ENCODE data around the gene TXNRD1. TPM values are rescaled to one million over a fixed set of nuclear protein-coding genes. Genes with fewer than 3 reads are reported as not detected.

The TXNRD1 gene
- total RNA-seq, 1 donor: 502 TPM

GRCh38 chr12:104276273-104277131 lies 60.9 kb downstream of the TXNRD1 start:
- Histone ChIP-seq H3K27me3 (ENCODE audit: insufficient read depth, low read length) (no peaks in the 10 kb centered on the region), H3K79me2 (ENCODE audit: insufficient read depth, low read length) (no peaks in the 10 kb centered on the region), H4K20me1 (ENCODE audit: insufficient read depth, low read length) (no peaks in the 10 kb centered on the region), H3K27ac (ENCODE audit: low read depth, low read length) (peak overlapping the region; percentile 18), H3K4me1 (ENCODE audit: insufficient read depth, low read length) (peaks cover 31% of the 10 kb centered on the region), H3K4me2 (ENCODE audit: insufficient read depth, low read length) (peak overlapping the region; percentile 52), H3K9me3 (ENCODE audit: low read depth, low read length) (no peaks in the 10 kb centered on the region), H2AFZ (ENCODE audit: low read length) (peak overlapping the region; percentile 60), H3K36me3 (ENCODE audit: insufficient read depth, low read length) (no peaks in the 10 kb centered on the region), H3K4me3 (ENCODE audit: insufficient read depth, low read length) (peak overlapping the region; percentile 10)
- TF ChIP-seq CTCF (IDR thresholded peaks at IDR 0.05; ENCODE audit: extremely low read depth, low read depth, low read length): no peak
- DNase-seq (ENCODE audit: insufficient read length, low spot score, missing footprints): no peak

GRCh38 chr12:104279164-104279563 lies 63.6 kb downstream of the TXNRD1 start:
- Histone ChIP-seq H3K79me2 (ENCODE audit: insufficient read depth, low read length) (no peaks in the 10 kb centered on the region), H3K4me2 (ENCODE audit: insufficient read depth, low read length) (peak overlapping the region; percentile 35), H2AFZ (ENCODE audit: low read length) (peak overlapping the region; percentile 71), H3K4me1 (ENCODE audit: insufficient read depth, low read length) (peaks cover 42% of the 10 kb centered on the region), H3K36me3 (ENCODE audit: insufficient read depth, low read length) (no peaks in the 10 kb centered on the region), H3K27ac (ENCODE audit: low read depth, low read length) (peak overlapping the region; percentile 47), H3K9me3 (ENCODE audit: low read depth, low read length) (no peaks in the 10 kb centered on the region), H4K20me1 (ENCODE audit: insufficient read depth, low read length) (no peaks in the 10 kb centered on the region), H3K4me3 (ENCODE audit: insufficient read depth, low read length) (peak overlapping the region; percentile 22), H3K27me3 (ENCODE audit: insufficient read depth, low read length) (no peaks in the 10 kb centered on the region)
- no peak for DNase-seq (ENCODE audit: insufficient read length, low spot score, missing footprints)
- TF ChIP-seq CTCF (IDR thresholded peaks at IDR 0.05; ENCODE audit: extremely low read depth, low read depth, low read length): no peak

GRCh38 chr12:104280111-104280510 lies 64.5 kb downstream of the TXNRD1 start:
- Histone ChIP-seq H3K9me3 (ENCODE audit: low read depth, low read length) (no peaks in the 10 kb centered on the region), H3K27me3 (ENCODE audit: insufficient read depth, low read length) (no peaks in the 10 kb centered on the region), H3K79me2 (ENCODE audit: insufficient read depth, low read length) (no peaks in the 10 kb centered on the region), H3K4me3 (ENCODE audit: insufficient read depth, low read length) (peak overlapping the region; percentile 11), H3K4me1 (ENCODE audit: insufficient read depth, low read length) (peaks cover 42% of the 10 kb centered on the region), H3K4me2 (ENCODE audit: insufficient read depth, low read length) (peak overlapping the region; percentile 56), H4K20me1 (ENCODE audit: insufficient read depth, low read length) (no peaks in the 10 kb centered on the region), H3K36me3 (ENCODE audit: insufficient read depth, low read length) (no peaks in the 10 kb centered on the region), H2AFZ (ENCODE audit: low read length) (peak overlapping the region; percentile 20), H3K27ac (ENCODE audit: low read depth, low read length) (peak overlapping the region; percentile 83)
- DNase-seq (ENCODE audit: insufficient read length, low spot score, missing footprints): no peak
- no peak for TF ChIP-seq CTCF (IDR thresholded peaks at IDR 0.05; ENCODE audit: extremely low read depth, low read depth, low read length)

GRCh38 chr12:104280717-104281458 lies 65.3 kb downstream of the TXNRD1 start:
- DNase-seq (ENCODE audit: insufficient read length, low spot score, missing footprints): peak; percentile 90
- Histone ChIP-seq H3K4me2 (ENCODE audit: insufficient read depth, low read length) (peak overlapping the region; percentile 56), H3K9me3 (ENCODE audit: low read depth, low read length) (no peaks in the 10 kb centered on the region), H3K36me3 (ENCODE audit: insufficient read depth, low read length) (no peaks in the 10 kb centered on the region), H2AFZ (ENCODE audit: low read length) (no peak overlapping the region), H3K27me3 (ENCODE audit: insufficient read depth, low read length) (no peaks in the 10 kb centered on the region), H4K20me1 (ENCODE audit: insufficient read depth, low read length) (no peaks in the 10 kb centered on the region), H3K4me1 (ENCODE audit: insufficient read depth, low read length) (peaks cover 49% of the 10 kb centered on the region), H3K4me3 (ENCODE audit: insufficient read depth, low read length) (peak overlapping the region; percentile 11), H3K27ac (ENCODE audit: low read depth, low read length) (peak overlapping the region; percentile 83), H3K79me2 (ENCODE audit: insufficient read depth, low read length) (no peaks in the 10 kb centered on the region)
- no peak for TF ChIP-seq CTCF (IDR thresholded peaks at IDR 0.05; ENCODE audit: extremely low read depth, low read depth, low read length)

Measured in osteoblast (primary cell).